WTC11 (cell line): ENCODE measurements around the gene ADGRG3. TPM values are rescaled to one million over a fixed set of nuclear protein-coding genes. Genes with fewer than 3 reads are reported as not detected.

Experiments used
- ATAC-seq: fragments of 200-7000 bp; cut with Tn5 transposase; 2 replicates; pipeline ENCODE4 v1.10.0; 2021; ENCODE audit warnings: mild to moderate bottlenecking, moderate library complexity
- CTCF ChIA-PET: fragments of 300-600 bp; sonication (Branson Sonifier 250); formaldehyde crosslinking; loops from one replicate; lab custom pipeline; 2021; ENCODE audit warnings: antibody characterized with exemption; lab: Charles Lee
- POLR2A ChIA-PET: fragments of 350-600 bp; sonication (Branson Sonifier 250); formaldehyde crosslinking; loops from one replicate; lab custom pipeline; 2021; ENCODE audit warnings: antibody characterized with exemption; lab: Charles Lee
- DNase-seq: peaks from one replicate; pipeline ENCODE4 v3.0.0; 2021; ENCODE audit warnings: low spot score
- H3K27ac Mint-ChIP-seq: 2 replicates; pipeline ENCODE4 v1.8.0; 2021; ENCODE audit warnings: mixed read lengths
- H3K27me3 Mint-ChIP-seq: 2 replicates; pipeline ENCODE4 v1.8.0; 2021; ENCODE audit warnings: low read depth, mild to moderate bottlenecking, moderate library complexity, mixed read lengths
- H3K36me3 Mint-ChIP-seq: 2 replicates; pipeline ENCODE4 v1.8.0; 2021; ENCODE audit warnings: mixed read lengths
- H3K4me1 Mint-ChIP-seq: 2 replicates; pipeline ENCODE4 v1.8.0; 2022; ENCODE audit warnings: mixed read lengths
- H3K4me3 Mint-ChIP-seq: 2 replicates; pipeline ENCODE4 v1.8.0; 2021; ENCODE audit warnings: mild to moderate bottlenecking, moderate library complexity, mixed read lengths
- H3K9me3 Mint-ChIP-seq: 2 replicates; pipeline ENCODE4 v1.8.0; 2021; ENCODE audit warnings: mixed read lengths
- ATF1 ChIP-seq: sonication (generic); formaldehyde crosslinking; IDR thresholded peaks from 2 replicates; pipeline ENCODE4 v1.8.1; 2023; ENCODE audit warnings: mild to moderate bottlenecking, moderate library complexity, missing genetic modification reagents
- E2F1 ChIP-seq: sonication (generic); formaldehyde crosslinking; IDR thresholded peaks from 2 replicates; pipeline ENCODE4 v1.8.0; 2022; ENCODE audit warnings: mild to moderate bottlenecking, missing genetic modification reagents
- HMGXB4 ChIP-seq: sonication (generic); formaldehyde crosslinking; IDR thresholded peaks from 2 replicates; pipeline ENCODE4 v1.8.1; 2023; ENCODE audit warnings: mild to moderate bottlenecking, moderate library complexity, missing genetic modification reagents
- JUN ChIP-seq: sonication (generic); formaldehyde crosslinking; IDR thresholded peaks from 2 replicates; pipeline ENCODE4 v1.8.0; 2023; ENCODE audit warnings: mild to moderate bottlenecking, missing genetic modification reagents
- KAT7 ChIP-seq: sonication (generic); formaldehyde crosslinking; IDR thresholded peaks from 2 replicates; pipeline ENCODE4 v1.8.1; 2023; ENCODE audit warnings: missing genetic modification reagents, mild to moderate bottlenecking, borderline replicate concordance
- NFYB ChIP-seq: sonication (generic); formaldehyde crosslinking; conservative IDR thresholded peaks from 2 replicates; pipeline ENCODE4 v1.8.0; 2022; ENCODE audit warnings: low read depth, missing genetic modification reagents
- NR3C1 ChIP-seq: sonication (generic); formaldehyde crosslinking; conservative IDR thresholded peaks from 2 replicates; pipeline ENCODE4 v1.8.1; 2023; ENCODE audit warnings: low read depth, mild to moderate bottlenecking, missing genetic modification reagents
- PRRX2 ChIP-seq: fragments of 250-450 bp; sonication (Bioruptor Pico); IDR thresholded peaks from 2 replicates; pipeline ENCODE4 v1.8.0; 2021; ENCODE audit warnings: mild to moderate bottlenecking
- SOX15 ChIP-seq: fragments of 250-450 bp; sonication (Bioruptor Pico); IDR thresholded peaks from 2 replicates; pipeline ENCODE4 v1.9.0; 2021; ENCODE audit warnings: mild to moderate bottlenecking
- ZMAT4 ChIP-seq: fragments of 250-450 bp; sonication (Bioruptor Pico); IDR thresholded peaks from 2 replicates; pipeline ENCODE4 v1.9.0; 2021; ENCODE audit warnings: mild to moderate bottlenecking
- ZNF138 ChIP-seq: sonication (generic); formaldehyde crosslinking; conservative IDR thresholded peaks from 2 replicates; pipeline ENCODE4 v1.8.1; 2022; ENCODE audit warnings: mild to moderate bottlenecking, moderate library complexity, missing genetic modification reagents
- ZNF416 ChIP-seq: fragments of 250-450 bp; sonication (Bioruptor Pico); IDR thresholded peaks from 2 replicates; pipeline ENCODE4 v1.9.0; 2021; ENCODE audit warnings: mild to moderate bottlenecking, inconsistent platforms
- ZNF671 ChIP-seq: fragments of 250-450 bp; sonication (Bioruptor Pico); IDR thresholded peaks from 2 replicates; pipeline ENCODE4 v1.8.0; 2021; ENCODE audit warnings: mild to moderate bottlenecking
- total RNA-seq: library from RNA; stranded (reverse); gene quantifications from 3 replicates; pipeline ENCODE4 v1.2.3, GENCODE V29; 2021
- TF ChIP-seq, protein P1 (sequence below): fragments of 250-450 bp; sonication (Bioruptor Pico); IDR thresholded peaks from 2 replicates; pipeline ENCODE4 v1.9.0; 2021; ENCODE audit warnings: mild to moderate bottlenecking
- TF ChIP-seq, protein P2 (sequence below): sonication (generic); formaldehyde crosslinking; IDR thresholded peaks from 2 replicates; pipeline ENCODE4 v1.8.0; 2022; ENCODE audit warnings: missing genetic modification reagents
- TF ChIP-seq, protein P3 (sequence below): sonication (generic); formaldehyde crosslinking; IDR thresholded peaks from 2 replicates; pipeline ENCODE4 v1.8.0; 2022; ENCODE audit warnings: mild to moderate bottlenecking, missing genetic modification reagents
- TF ChIP-seq, protein P4 (sequence below): fragments of 250-450 bp; sonication (Bioruptor Pico); IDR thresholded peaks from 2 replicates; pipeline ENCODE4 v1.9.0; 2021; ENCODE audit warnings: moderate library complexity, mild to moderate bottlenecking, inconsistent platforms, borderline replicate concordance
- TF ChIP-seq, protein P5 (sequence below): sonication (generic); formaldehyde crosslinking; IDR thresholded peaks from 2 replicates; pipeline ENCODE4 v1.8.0; 2023; ENCODE audit warnings: missing genetic modification reagents
- TF ChIP-seq, protein P6 (sequence below): sonication (generic); formaldehyde crosslinking; IDR thresholded peaks from 2 replicates; pipeline ENCODE4 v1.8.1; 2023; ENCODE audit warnings: mild to moderate bottlenecking, missing genetic modification reagents

ADGRG3 gene
- total RNA-seq, 1 experiment from 2014 or later = 0.44 TPM

DNA sequence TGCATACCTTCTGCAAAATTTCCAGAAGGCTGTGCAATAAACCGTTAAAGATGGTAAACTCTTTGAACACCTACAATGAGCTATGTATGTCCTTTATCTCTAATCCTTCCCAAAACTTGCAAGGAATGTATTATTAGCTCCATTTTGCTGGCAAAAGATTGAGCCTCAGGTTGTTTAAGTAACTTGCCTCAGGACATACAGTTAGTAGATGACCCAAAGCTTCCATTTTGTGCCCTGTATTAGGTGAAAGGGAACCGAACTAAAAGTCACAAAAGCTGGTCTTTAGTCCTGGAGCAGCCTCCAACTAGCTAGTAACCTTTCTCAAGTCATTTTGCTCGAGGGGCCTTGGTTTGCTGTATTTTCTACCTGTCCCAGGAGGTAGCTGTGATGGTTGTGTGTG, 4.3 kb downstream of the ADGRG3 start:
- ATAC-seq = no peak
- no peak for DNase-seq
- no peak overlapping the region for H3K4me3 Mint-ChIP-seq
- POLR2A ChIA-PET = no interaction called here
- no peaks in the 10 kb centered on the region for H3K9me3 Mint-ChIP-seq
- TF ChIP-seq E2F1 = no peak
- TF ChIP-seq ZNF671 = no peak
- TF ChIP-seq, protein P1, sequence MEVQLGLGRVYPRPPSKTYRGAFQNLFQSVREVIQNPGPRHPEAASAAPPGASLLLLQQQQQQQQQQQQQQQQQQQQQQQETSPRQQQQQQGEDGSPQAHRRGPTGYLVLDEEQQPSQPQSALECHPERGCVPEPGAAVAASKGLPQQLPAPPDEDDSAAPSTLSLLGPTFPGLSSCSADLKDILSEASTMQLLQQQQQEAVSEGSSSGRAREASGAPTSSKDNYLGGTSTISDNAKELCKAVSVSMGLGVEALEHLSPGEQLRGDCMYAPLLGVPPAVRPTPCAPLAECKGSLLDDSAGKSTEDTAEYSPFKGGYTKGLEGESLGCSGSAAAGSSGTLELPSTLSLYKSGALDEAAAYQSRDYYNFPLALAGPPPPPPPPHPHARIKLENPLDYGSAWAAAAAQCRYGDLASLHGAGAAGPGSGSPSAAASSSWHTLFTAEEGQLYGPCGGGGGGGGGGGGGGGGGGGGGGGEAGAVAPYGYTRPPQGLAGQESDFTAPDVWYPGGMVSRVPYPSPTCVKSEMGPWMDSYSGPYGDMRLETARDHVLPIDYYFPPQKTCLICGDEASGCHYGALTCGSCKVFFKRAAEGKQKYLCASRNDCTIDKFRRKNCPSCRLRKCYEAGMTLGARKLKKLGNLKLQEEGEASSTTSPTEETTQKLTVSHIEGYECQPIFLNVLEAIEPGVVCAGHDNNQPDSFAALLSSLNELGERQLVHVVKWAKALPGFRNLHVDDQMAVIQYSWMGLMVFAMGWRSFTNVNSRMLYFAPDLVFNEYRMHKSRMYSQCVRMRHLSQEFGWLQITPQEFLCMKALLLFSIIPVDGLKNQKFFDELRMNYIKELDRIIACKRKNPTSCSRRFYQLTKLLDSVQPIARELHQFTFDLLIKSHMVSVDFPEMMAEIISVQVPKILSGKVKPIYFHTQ (CRISPR knock-in tag) = no peak
- TF ChIP-seq NFYB = no peak
- no peak for TF ChIP-seq ZNF138
- no peak for TF ChIP-seq NR3C1 (CRISPR knock-in tag)
- TF ChIP-seq PRRX2 (CRISPR knock-in tag) = no peak
- no peak for TF ChIP-seq KAT7 (CRISPR knock-in tag)
- TF ChIP-seq, protein P2, sequence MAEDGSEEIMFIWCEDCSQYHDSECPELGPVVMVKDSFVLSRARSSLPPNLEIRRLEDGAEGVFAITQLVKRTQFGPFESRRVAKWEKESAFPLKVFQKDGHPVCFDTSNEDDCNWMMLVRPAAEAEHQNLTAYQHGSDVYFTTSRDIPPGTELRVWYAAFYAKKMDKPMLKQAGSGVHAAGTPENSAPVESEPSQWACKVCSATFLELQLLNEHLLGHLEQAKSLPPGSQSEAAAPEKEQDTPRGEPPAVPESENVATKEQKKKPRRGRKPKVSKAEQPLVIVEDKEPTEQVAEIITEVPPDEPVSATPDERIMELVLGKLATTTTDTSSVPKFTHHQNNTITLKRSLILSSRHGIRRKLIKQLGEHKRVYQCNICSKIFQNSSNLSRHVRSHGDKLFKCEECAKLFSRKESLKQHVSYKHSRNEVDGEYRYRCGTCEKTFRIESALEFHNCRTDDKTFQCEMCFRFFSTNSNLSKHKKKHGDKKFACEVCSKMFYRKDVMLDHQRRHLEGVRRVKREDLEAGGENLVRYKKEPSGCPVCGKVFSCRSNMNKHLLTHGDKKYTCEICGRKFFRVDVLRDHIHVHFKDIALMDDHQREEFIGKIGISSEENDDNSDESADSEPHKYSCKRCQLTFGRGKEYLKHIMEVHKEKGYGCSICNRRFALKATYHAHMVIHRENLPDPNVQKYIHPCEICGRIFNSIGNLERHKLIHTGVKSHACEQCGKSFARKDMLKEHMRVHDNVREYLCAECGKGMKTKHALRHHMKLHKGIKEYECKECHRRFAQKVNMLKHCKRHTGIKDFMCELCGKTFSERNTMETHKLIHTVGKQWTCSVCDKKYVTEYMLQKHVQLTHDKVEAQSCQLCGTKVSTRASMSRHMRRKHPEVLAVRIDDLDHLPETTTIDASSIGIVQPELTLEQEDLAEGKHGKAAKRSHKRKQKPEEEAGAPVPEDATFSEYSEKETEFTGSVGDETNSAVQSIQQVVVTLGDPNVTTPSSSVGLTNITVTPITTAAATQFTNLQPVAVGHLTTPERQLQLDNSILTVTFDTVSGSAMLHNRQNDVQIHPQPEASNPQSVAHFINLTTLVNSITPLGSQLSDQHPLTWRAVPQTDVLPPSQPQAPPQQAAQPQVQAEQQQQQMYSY (CRISPR knock-in tag) = no peak
- no peak for TF ChIP-seq JUN (CRISPR knock-in tag)
- TF ChIP-seq, protein P3, sequence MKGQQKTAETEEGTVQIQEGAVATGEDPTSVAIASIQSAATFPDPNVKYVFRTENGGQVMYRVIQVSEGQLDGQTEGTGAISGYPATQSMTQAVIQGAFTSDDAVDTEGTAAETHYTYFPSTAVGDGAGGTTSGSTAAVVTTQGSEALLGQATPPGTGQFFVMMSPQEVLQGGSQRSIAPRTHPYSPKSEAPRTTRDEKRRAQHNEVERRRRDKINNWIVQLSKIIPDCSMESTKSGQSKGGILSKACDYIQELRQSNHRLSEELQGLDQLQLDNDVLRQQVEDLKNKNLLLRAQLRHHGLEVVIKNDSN (CRISPR knock-in tag) = no peak
- TF ChIP-seq, protein P4, sequence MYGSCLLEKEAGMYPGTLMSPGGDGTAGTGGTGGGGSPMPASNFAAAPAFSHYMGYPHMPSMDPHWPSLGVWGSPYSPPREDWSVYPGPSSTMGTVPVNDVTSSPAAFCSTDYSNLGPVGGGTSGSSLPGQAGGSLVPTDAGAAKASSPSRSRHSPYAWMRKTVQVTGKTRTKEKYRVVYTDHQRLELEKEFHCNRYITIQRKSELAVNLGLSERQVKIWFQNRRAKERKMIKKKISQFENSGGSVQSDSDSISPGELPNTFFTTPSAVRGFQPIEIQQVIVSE (CRISPR knock-in tag) = no peak
- no peak for TF ChIP-seq ATF1
- TF ChIP-seq ZNF416 (CRISPR knock-in tag) = no peak
- TF ChIP-seq, protein P5, sequence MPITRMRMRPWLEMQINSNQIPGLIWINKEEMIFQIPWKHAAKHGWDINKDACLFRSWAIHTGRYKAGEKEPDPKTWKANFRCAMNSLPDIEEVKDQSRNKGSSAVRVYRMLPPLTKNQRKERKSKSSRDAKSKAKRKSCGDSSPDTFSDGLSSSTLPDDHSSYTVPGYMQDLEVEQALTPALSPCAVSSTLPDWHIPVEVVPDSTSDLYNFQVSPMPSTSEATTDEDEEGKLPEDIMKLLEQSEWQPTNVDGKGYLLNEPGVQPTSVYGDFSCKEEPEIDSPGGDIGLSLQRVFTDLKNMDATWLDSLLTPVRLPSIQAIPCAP (CRISPR knock-in tag) = no peak
- CTCF ChIA-PET = interaction anchor here (2.2 kb wide), 1 partner anchor 81 kb away, joined by 9 read pairs; no protein-coding TSS in a partner anchor
- H3K27ac Mint-ChIP-seq = no peak overlapping the region
- H3K36me3 Mint-ChIP-seq = no peaks in the 10 kb centered on the region
- peaks cover 17% of the 10 kb centered on the region for H3K4me1 Mint-ChIP-seq
- peaks cover 7% of the 10 kb centered on the region for H3K27me3 Mint-ChIP-seq

DNA sequence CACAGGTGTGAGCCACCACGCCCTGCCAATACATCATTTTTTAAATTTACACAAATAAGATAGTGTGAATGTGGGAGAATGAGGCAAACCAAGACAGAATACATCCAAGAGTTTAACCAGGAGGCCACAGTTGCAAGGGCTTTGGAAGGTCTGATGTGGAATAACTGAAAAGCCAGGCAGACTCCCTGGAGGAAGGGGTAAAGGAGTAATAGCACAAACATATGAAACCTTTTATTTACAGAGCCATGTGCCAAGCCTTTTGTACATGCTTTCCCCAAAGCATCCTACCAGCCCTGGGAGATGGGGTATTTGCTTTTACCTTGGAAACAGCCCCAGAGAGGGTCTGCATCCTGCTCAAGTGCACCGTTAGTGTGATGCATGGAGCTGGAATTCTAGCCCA, 4.7 kb downstream of the ADGRG3 start:
- Mint-ChIP-seq H3K27me3 (peaks cover 7% of the 10 kb centered on the region), H3K4me1 (peaks cover 21% of the 10 kb centered on the region), H3K27ac (no peak overlapping the region), H3K9me3 (no peaks in the 10 kb centered on the region), H3K36me3 (no peaks in the 10 kb centered on the region), H3K4me3 (no peak overlapping the region)
- DNase-seq = no peak
- no peak for ATAC-seq
- ChIA-PET POLR2A (interaction anchor here (0.5 kb wide), 1 partner anchor 677 kb away, joined by 3 read pairs; no protein-coding TSS in a partner anchor), CTCF (no interaction called here)
- TF ChIP-seq KAT7 (CRISPR knock-in tag) (no peak), ZMAT4 (CRISPR knock-in tag) (no peak), ATF1 (no peak), SOX15 (CRISPR knock-in tag) (no peak), HMGXB4 (no peak)
- TF ChIP-seq, protein P6, sequence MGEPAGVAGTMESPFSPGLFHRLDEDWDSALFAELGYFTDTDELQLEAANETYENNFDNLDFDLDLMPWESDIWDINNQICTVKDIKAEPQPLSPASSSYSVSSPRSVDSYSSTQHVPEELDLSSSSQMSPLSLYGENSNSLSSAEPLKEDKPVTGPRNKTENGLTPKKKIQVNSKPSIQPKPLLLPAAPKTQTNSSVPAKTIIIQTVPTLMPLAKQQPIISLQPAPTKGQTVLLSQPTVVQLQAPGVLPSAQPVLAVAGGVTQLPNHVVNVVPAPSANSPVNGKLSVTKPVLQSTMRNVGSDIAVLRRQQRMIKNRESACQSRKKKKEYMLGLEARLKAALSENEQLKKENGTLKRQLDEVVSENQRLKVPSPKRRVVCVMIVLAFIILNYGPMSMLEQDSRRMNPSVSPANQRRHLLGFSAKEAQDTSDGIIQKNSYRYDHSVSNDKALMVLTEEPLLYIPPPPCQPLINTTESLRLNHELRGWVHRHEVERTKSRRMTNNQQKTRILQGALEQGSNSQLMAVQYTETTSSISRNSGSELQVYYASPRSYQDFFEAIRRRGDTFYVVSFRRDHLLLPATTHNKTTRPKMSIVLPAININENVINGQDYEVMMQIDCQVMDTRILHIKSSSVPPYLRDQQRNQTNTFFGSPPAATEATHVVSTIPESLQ (CRISPR knock-in tag) = no peak
